HUES48 (cell line): ENCODE data around the gene FRMPD4.

Experiments
- H3K27ac ChIP-seq: one replicate; pipeline ENCODE4 v1.7.0; 2013; ENCODE audit warnings: low read depth, low read length, inconsistent platforms
- H3K27me3 ChIP-seq: 2 replicates; pipeline ENCODE4 v1.6.1; 2013; ENCODE audit warnings: mild to moderate bottlenecking, low read length; ENCODE audit not compliant: control insufficient read depth, insufficient read depth
- H3K36me3 ChIP-seq: 2 replicates; pipeline ENCODE4 v1.6.1; 2013; ENCODE audit warnings: low read length; ENCODE audit not compliant: control insufficient read depth, insufficient read depth
- H3K4me1 ChIP-seq: 2 replicates; pipeline ENCODE4 v1.6.1; 2013; ENCODE audit warnings: mild to moderate bottlenecking, low read length; ENCODE audit not compliant: control insufficient read depth, insufficient read depth
- H3K4me3 ChIP-seq: 2 replicates; pipeline ENCODE4 v1.5.1; 2013; ENCODE audit warnings: mild to moderate bottlenecking, low read depth, low read length
- H3K9ac ChIP-seq: 2 replicates; pipeline ENCODE4 v1.6.1; 2013; ENCODE audit warnings: mild to moderate bottlenecking, low read depth, low read length, moderate library complexity
- H3K9me3 ChIP-seq: 2 replicates; pipeline ENCODE4 v1.6.1; 2013; ENCODE audit warnings: low read length; ENCODE audit not compliant: control insufficient read depth, insufficient read depth

Gene FRMPD4

GRCh38 chrX:12366440-12366839 is 228.2 kb downstream of the FRMPD4 start:
- H3K9me3 ChIP-seq = no peaks in the 10 kb centered on the region
- no peak overlapping the region for H3K4me3 ChIP-seq
- H3K4me1 ChIP-seq = peaks cover 4% of the 10 kb centered on the region; the same call in 1 of the 2 replicates
- H3K36me3 ChIP-seq = no peaks in the 10 kb centered on the region
- H3K27ac ChIP-seq = no peak overlapping the region
- H3K27me3 ChIP-seq = no peaks in the 10 kb centered on the region
- no peak overlapping the region for H3K9ac ChIP-seq

- H3K4me1 ChIP-seq = peaks cover 10% of the 10 kb centered on the region; the same call in 1 of the 2 replicates
- no peaks in the 10 kb centered on the region for H3K36me3 ChIP-seq
- no peak overlapping the region for H3K27ac ChIP-seq
Measured at GRCh38 chrX:12367254-12367653, 229.0 kb downstream of the FRMPD4 start.

GRCh38 chrX:12370497-12370986 is 232.3 kb downstream of the FRMPD4 start:
- no peak overlapping the region for H3K9ac ChIP-seq
- peaks cover 12% of the 10 kb centered on the region; the same call in 1 of the 2 replicates for H3K4me1 ChIP-seq
- no peaks in the 10 kb centered on the region for H3K36me3 ChIP-seq
- H3K27me3 ChIP-seq = no peaks in the 10 kb centered on the region
- no peaks in the 10 kb centered on the region for H3K9me3 ChIP-seq
- H3K27ac ChIP-seq = no peak overlapping the region
- no peak overlapping the region for H3K4me3 ChIP-seq

More at GRCh38 chrX:12367254-12367653, 229.0 kb downstream of the FRMPD4 start:
- no peaks in the 10 kb centered on the region for H3K9me3 ChIP-seq
- H3K4me3 ChIP-seq = no peak overlapping the region
- no peak overlapping the region for H3K9ac ChIP-seq
- no peaks in the 10 kb centered on the region for H3K27me3 ChIP-seq

- H3K4me1 ChIP-seq = peaks cover 12% of the 10 kb centered on the region; the same call in 1 of the 2 replicates
- no peaks in the 10 kb centered on the region for H3K36me3 ChIP-seq
- H3K9me3 ChIP-seq = no peaks in the 10 kb centered on the region
- H3K4me3 ChIP-seq = no peak overlapping the region
- H3K27me3 ChIP-seq = no peaks in the 10 kb centered on the region
- H3K27ac ChIP-seq = no peak overlapping the region
- H3K9ac ChIP-seq = no peak overlapping the region
Measured at GRCh38 chrX:12372111-12372510, 233.8 kb downstream of the FRMPD4 start.

- Histone ChIP-seq H3K36me3 (no peaks in the 10 kb centered on the region), H3K4me1 (peaks cover 12% of the 10 kb centered on the region; the same call in 1 of the 2 replicates), H3K4me3 (no peak overlapping the region), H3K9me3 (no peaks in the 10 kb centered on the region), H3K9ac (no peak overlapping the region), H3K27me3 (no peaks in the 10 kb centered on the region), H3K27ac (no peak overlapping the region)
Measured at GRCh38 chrX:12374286-12374685, 236.0 kb downstream of the FRMPD4 start.

GRCh38 chrX:12378253-12378652 is 240.0 kb downstream of the FRMPD4 start:
- Histone ChIP-seq H3K27me3 (no peaks in the 10 kb centered on the region), H3K27ac (no peak overlapping the region), H3K36me3 (no peaks in the 10 kb centered on the region), H3K9ac (no peak overlapping the region), H3K4me1 (no peaks in the 10 kb centered on the region), H3K9me3 (no peaks in the 10 kb centered on the region), H3K4me3 (no peak overlapping the region)

GRCh38 chrX:12378706-12379105 is 240.4 kb downstream of the FRMPD4 start:
- Histone ChIP-seq H3K4me3 (no peak overlapping the region), H3K36me3 (no peaks in the 10 kb centered on the region), H3K27ac (no peak overlapping the region)

GRCh38 chrX:12379671-12380070 is 241.4 kb downstream of the FRMPD4 start:
- Histone ChIP-seq H3K4me3 (no peak overlapping the region), H3K27ac (no peak overlapping the region), H3K9me3 (no peaks in the 10 kb centered on the region), H3K27me3 (no peaks in the 10 kb centered on the region), H3K4me1 (no peaks in the 10 kb centered on the region), H3K9ac (no peak overlapping the region), H3K36me3 (no peaks in the 10 kb centered on the region)

More at GRCh38 chrX:12378706-12379105, 240.4 kb downstream of the FRMPD4 start:
- H3K27me3 ChIP-seq = no peaks in the 10 kb centered on the region
- H3K9ac ChIP-seq = no peak overlapping the region
- no peaks in the 10 kb centered on the region for H3K9me3 ChIP-seq
- no peaks in the 10 kb centered on the region for H3K4me1 ChIP-seq

GRCh38 chrX:12383196-12383595 is 244.9 kb downstream of the FRMPD4 start:
- Histone ChIP-seq H3K9me3 (no peaks in the 10 kb centered on the region), H3K4me1 (0 out of 2 replicates have a peak, but pooled peaks cover 3% of the 10 kb centered on the region), H3K27ac (no peak overlapping the region), H3K4me3 (no peak overlapping the region), H3K9ac (no peak overlapping the region), H3K36me3 (no peaks in the 10 kb centered on the region), H3K27me3 (no peaks in the 10 kb centered on the region)

GRCh38 chrX:12390301-12390700 is 252.0 kb downstream of the FRMPD4 start:
- Histone ChIP-seq H3K36me3 (no peaks in the 10 kb centered on the region), H3K9ac (no peak overlapping the region), H3K27ac (no peak overlapping the region), H3K27me3 (no peaks in the 10 kb centered on the region), H3K4me1 (0 out of 2 replicates have a peak, but pooled peaks cover 3% of the 10 kb centered on the region), H3K9me3 (no peaks in the 10 kb centered on the region), H3K4me3 (no peak overlapping the region)

- H3K27me3 ChIP-seq = no peaks in the 10 kb centered on the region
- H3K4me1 ChIP-seq = no peaks in the 10 kb centered on the region
- no peaks in the 10 kb centered on the region for H3K9me3 ChIP-seq
- no peak overlapping the region for H3K9ac ChIP-seq
- H3K4me3 ChIP-seq = no peak overlapping the region
- H3K36me3 ChIP-seq = no peaks in the 10 kb centered on the region
- no peak overlapping the region for H3K27ac ChIP-seq
Measured at GRCh38 chrX:12396584-12396983, 258.3 kb downstream of the FRMPD4 start.
